MCF 10A (cell line): ENCODE data around the gene OR4K2. TPM values are rescaled to one million over a fixed set of nuclear protein-coding genes. Genes with fewer than 3 reads are reported as not detected.

Experiments
- BruUV-seq: library from RNA; stranded (reverse); fragments of 400-500 nt; replicated peaks from 2 replicates; lab custom pipeline; 2021; lab: Mats Ljungman, UMichigan
- CTCF ChIA-PET: fragments of 300-600 bp; sonication (Branson Sonifier 250); formaldehyde crosslinking; extraction: SDS; loops from one replicate; lab custom pipeline; 2021; ENCODE audit warnings: antibody characterized with exemption, inconsistent platforms; lab: Yijun Ruan, JAX
- POLR2A ChIA-PET: fragments of 300-600, 350-650 bp; sonication (Branson Sonifier 250); formaldehyde crosslinking; extraction: SDS; loops from one replicate; lab custom pipeline; 2020; ENCODE audit warnings: antibody characterized with exemption, inconsistent platforms; lab: Yijun Ruan, JAX
- DNase-seq: peaks from one replicate; pipeline ENCODE4 v3.0.0-alpha.2; 2018; ENCODE audit not compliant: unreplicated experiment
- H3K27ac Mint-ChIP-seq: one replicate; pipeline ENCODE4 v1.8.0; 2022; ENCODE audit warnings: mild to moderate bottlenecking, low read depth, mixed read lengths; ENCODE audit not compliant: unreplicated experiment
- H3K27me3 Mint-ChIP-seq: one replicate; pipeline ENCODE4 v1.8.0; 2022; ENCODE audit warnings: mixed read lengths; ENCODE audit not compliant: insufficient read depth, unreplicated experiment
- H3K36me3 Mint-ChIP-seq: one replicate; pipeline ENCODE4 v1.8.0; 2022; ENCODE audit warnings: mild to moderate bottlenecking, moderate library complexity, mixed read lengths; ENCODE audit not compliant: insufficient read depth, unreplicated experiment
- H3K4me1 Mint-ChIP-seq: one replicate; pipeline ENCODE4 v1.8.0; 2022; ENCODE audit warnings: mixed read lengths; ENCODE audit not compliant: insufficient read depth, unreplicated experiment
- H3K4me3 Mint-ChIP-seq: one replicate; pipeline ENCODE4 v1.8.0; 2022; ENCODE audit warnings: mild to moderate bottlenecking, moderate library complexity, mixed read lengths; ENCODE audit not compliant: unreplicated experiment
- H3K9me3 Mint-ChIP-seq: one replicate; pipeline ENCODE4 v1.8.0; 2022; ENCODE audit warnings: mixed read lengths; ENCODE audit not compliant: unreplicated experiment
- CTCF ChIP-seq: fragments of 200-600 bp; IDR thresholded peaks from one replicate; pipeline ENCODE4 v1.8.0; 2022; ENCODE audit warnings: antibody characterized with exemption, mild to moderate bottlenecking; ENCODE audit not compliant: unreplicated experiment
- intact Hi-C: fragments of 100-400 bp; cut with micrococcal nuclease; formaldehyde crosslinking; loops from 2 replicates; pipeline ENCODE4 v1.14.1; 2022
- total RNA-seq: library from RNA; stranded (reverse); gene quantifications from 2 replicates; pipeline ENCODE4 v1.2.3, GENCODE V29; 2022

OR4K2 gene
- total RNA-seq, 1 experiment from 2014 or later, result not detected

DNA sequence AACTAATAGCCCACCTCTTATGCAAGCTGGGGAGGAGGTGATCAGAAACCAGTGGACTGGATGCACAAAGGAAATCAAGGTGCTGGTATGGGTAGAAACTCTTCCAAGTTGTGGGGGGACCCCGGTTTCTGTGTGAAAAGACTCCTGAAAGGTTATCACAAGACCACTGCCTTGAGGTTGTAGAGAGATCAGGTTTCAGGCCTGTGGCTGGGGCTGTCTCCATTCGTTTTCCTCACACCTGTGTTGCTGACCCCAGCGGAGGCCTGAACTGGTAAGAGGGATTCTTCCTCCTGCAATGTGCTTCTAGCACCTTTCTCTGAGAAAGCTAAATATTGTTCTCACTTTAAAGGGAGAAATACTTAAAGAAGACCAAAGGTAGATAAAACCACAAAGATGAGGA is 36.2 kb downstream of the OR4K2 start:
- Mint-ChIP-seq H3K4me3 (no peak overlapping the region), H3K9me3 (peaks cover 7% of the 10 kb centered on the region), H3K27me3 (peaks cover 50% of the 10 kb centered on the region), H3K4me1 (no peaks in the 10 kb centered on the region), H3K27ac (no peak overlapping the region), H3K36me3 (no peaks in the 10 kb centered on the region)
- TF ChIP-seq CTCF, result no peak
- BruUV-seq, result no TSS peak
- DNase-seq, result no peak
- intact Hi-C loops, result no loop called here
- POLR2A ChIA-PET, result no interaction called here
- CTCF ChIA-PET, result no interaction called here

DNA sequence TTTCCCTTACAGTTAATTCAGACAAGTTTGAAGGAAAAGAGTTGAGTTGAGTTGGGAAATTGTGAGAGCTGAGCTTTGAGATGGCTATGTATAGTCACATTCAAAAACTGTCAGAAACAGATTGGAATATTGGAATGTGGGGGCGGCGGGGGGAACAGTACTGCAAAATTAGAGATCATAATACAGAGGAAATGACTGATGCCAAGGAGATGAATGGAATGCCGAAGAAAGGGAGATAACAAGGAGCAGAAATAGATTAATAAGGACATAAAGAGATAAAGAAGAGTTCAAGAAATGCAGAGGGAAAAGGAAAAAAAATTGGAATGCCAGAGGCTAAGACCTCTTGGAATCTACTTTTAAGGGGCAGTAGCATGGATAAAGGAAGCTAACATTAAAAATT is 42.3 kb downstream of the OR4K2 start:
- DNase-seq, result no peak
- no TSS peak for BruUV-seq
- ChIA-PET POLR2A (no interaction called here), CTCF (no interaction called here)
- H3K4me1 Mint-ChIP-seq, result no peaks in the 10 kb centered on the region
- TF ChIP-seq CTCF, result no peak
- intact Hi-C loops, result no loop called here
- H3K36me3 Mint-ChIP-seq, result no peaks in the 10 kb centered on the region
- peaks cover 7% of the 10 kb centered on the region for H3K9me3 Mint-ChIP-seq
- peaks cover 12% of the 10 kb centered on the region for H3K27me3 Mint-ChIP-seq
- H3K4me3 Mint-ChIP-seq, result no peak overlapping the region
- H3K27ac Mint-ChIP-seq, result no peak overlapping the region

DNA sequence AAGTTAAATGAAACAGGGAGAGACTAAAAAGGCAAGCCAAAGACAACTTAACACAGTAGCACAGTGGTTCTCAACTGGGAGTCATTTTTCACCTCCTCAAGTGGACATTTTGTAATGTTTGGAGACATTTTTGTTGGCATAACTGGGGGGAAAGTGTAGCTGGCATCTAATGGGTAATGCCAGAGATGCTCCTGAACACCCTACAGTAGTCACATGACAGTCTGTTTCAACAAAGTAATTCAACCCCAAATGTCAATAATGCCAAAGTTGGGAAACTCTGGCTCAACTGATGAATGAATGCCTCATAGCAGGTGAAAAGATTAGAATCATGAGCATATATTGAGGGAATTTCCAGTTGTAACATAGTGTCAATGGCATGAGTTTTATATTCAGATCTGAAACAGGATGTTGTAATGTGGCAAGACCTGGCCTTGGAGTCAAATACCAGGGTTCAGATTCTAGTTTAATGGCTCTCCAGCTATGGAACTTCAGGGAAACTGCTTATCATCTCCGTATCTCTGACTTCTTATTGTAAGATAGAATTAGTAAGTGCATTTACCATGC is 43.1 kb downstream of the OR4K2 start:
- Mint-ChIP-seq H3K4me3 (no peak overlapping the region), H3K9me3 (peaks cover 3% of the 10 kb centered on the region), H3K4me1 (no peaks in the 10 kb centered on the region), H3K27ac (no peak overlapping the region), H3K36me3 (no peaks in the 10 kb centered on the region), H3K27me3 (peaks cover 5% of the 10 kb centered on the region)
- peak; percentile 1 for DNase-seq
- TF ChIP-seq CTCF, result no peak
- BruUV-seq, result no TSS peak
- ChIA-PET POLR2A (no interaction called here), CTCF (no interaction called here)
- intact Hi-C loops, result no loop called here

GRCh38 chr14:19918553-19919264 is 43.8 kb downstream of the OR4K2 start:
- no peak for TF ChIP-seq CTCF
- BruUV-seq, result no TSS peak
- H3K27ac Mint-ChIP-seq, result no peak overlapping the region
- ChIA-PET CTCF (no interaction called here), POLR2A (no interaction called here)
- H3K4me1 Mint-ChIP-seq, result no peaks in the 10 kb centered on the region
- no peak overlapping the region for H3K4me3 Mint-ChIP-seq
- DNase-seq, result no peak
- H3K27me3 Mint-ChIP-seq, result no peaks in the 10 kb centered on the region
- H3K36me3 Mint-ChIP-seq, result no peaks in the 10 kb centered on the region
- intact Hi-C loops, result no loop called here
- H3K9me3 Mint-ChIP-seq, result no peaks in the 10 kb centered on the region
